Vagina (tissue), 2 donors: ENCODE data around the gene NAA10. TPM values are rescaled to one million over a fixed set of nuclear protein-coding genes. Genes with fewer than 3 reads are reported as not detected.

Experiments
- DNase-seq, 2 donors: peaks; one replicate each; pipeline ENCODE4 v3.0.0-alpha.2; 2017; ENCODE audit errors: extremely low spot score in 2 of 2
- H3K27ac ChIP-seq: fragments of 200-600 bp; sonication (generic); one replicate; pipeline ENCODE4 v1.5.1; 2019
- H3K27me3 ChIP-seq: fragments of 200-600 bp; sonication (generic); one replicate; pipeline ENCODE4 v1.5.1; 2019
- H3K36me3 ChIP-seq, 2 donors: fragments of 200-600 bp; sonication (generic); one replicate each; pipeline ENCODE4 v1.5.1; 2017 to 2019
- H3K4me1 ChIP-seq: fragments of 200-600 bp; sonication (generic); one replicate; pipeline ENCODE4 v1.5.1; 2019
- H3K4me3 ChIP-seq, 2 donors: fragments of 200-600 bp; sonication (generic); 1 replicate in 1 of 2; 2 replicates in 1 of 2; pipeline ENCODE4 v1.5.1; 2016 to 2019
- H3K9me3 ChIP-seq: fragments of 200-600 bp; sonication (generic); one replicate; pipeline ENCODE4 v1.5.1; 2019
- POLR2A ChIP-seq, 2 donors: fragments of 450-650 bp; IDR thresholded peaks; one replicate each; pipeline ENCODE4 v1.6.1; 2017; ENCODE audit warnings: antibody characterized with exemption in 2 of 2, mild to moderate bottlenecking in 2 of 2, moderate library complexity in 2 of 2
- POLR2AphosphoS5 ChIP-seq, 2 donors: sonication (generic); formaldehyde crosslinking; IDR thresholded peaks; one replicate each; pipeline ENCODE4 v1.9.0; 2017; ENCODE audit warnings: antibody characterized with exemption in 2 of 2, mild to moderate bottlenecking in 2 of 2, low read depth in 1 of 2; ENCODE audit not compliant: insufficient read depth in 1 of 2
- intact Hi-C: fragments of 100-400 bp; cut with DNase I; formaldehyde crosslinking; loops from one replicate; pipeline ENCODE4 v1.15.1; 2023
- total RNA-seq: library from RNA; depleted of rRNA; stranded (reverse); fragments of >200 nt; gene quantifications from one replicate; pipeline ENCODE4 v1.2.3, GENCODE V29; 2016
- TF ChIP-seq, protein P1 (sequence below), 3 experiments: fragments of 450-650 bp in 2 of 3; fragments of 200-600 bp in 1 of 3; sonication (generic) in 1 of 3; IDR thresholded peaks; one replicate each; pipeline ENCODE4 v1.5.1; 2017 to 2019; ENCODE audit warnings: antibody characterized with exemption in 3 of 3, mild to moderate bottlenecking in 2 of 3, moderate library complexity in 2 of 3

NAA10 gene
- total RNA-seq, 1 donor from 2014 or later, result 66.8 TPM

DNA sequence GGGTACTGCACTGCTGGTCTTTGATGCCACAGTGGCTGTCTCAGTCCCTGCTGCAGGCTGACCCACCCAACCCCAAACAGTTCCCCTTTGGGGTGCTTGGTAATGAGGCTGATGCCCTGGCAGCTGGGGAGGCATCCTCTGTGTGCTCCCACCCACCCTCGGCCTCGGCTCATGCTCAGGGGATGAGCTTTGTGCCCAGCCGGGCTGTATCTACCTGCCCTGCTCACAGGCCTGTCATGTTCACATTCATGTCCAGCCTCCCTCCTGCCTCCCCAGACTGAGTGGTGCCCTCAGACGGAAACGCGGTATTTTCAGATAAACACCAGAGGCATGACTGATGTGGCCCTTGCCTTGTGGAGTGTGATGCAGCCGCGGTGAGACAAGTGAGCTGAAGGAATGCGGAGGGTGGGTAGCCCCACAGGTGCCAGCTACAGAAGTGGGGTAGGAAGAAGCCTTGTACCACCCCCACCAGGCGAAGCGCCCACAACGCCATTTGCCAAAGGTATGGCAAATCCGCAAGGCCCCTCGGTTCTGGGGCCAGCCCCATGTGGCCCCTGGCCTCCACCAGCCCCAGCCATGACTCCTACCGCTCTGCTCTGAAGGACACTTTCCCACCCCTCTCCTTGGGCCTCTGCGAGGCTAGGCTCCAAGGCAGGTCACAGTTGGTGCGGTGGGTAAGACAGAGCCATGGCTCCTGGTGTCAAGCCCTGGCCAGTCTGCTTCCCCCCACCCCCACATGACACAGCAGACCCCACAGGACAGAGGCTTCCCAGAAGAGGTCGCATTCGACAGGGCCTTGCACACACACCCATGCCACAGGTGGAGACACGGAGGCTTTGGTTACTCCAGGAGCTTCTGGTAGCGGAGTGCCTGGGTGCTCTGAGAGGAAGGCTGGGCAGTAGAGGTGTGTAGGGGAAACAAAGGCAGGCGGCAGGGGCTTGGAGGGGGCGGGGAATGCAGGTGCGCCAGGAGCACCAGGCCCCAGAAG is 11.4 kb upstream of the NAA10 start:
- no peaks in the 10 kb centered on the region for H3K4me1 ChIP-seq
- DNase-seq, result no peak
- H3K27me3 ChIP-seq, result no peaks in the 10 kb centered on the region
- H3K27ac ChIP-seq, result no peak overlapping the region
- H3K9me3 ChIP-seq, result no peaks in the 10 kb centered on the region
- no peak overlapping the region for H3K4me3 ChIP-seq
- intact Hi-C loops, result no loop called here
- TF ChIP-seq POLR2A (IDR thresholded peaks at IDR 0.05) (no peak), POLR2AphosphoS5 (IDR thresholded peaks at IDR 0.05; ENCODE audit: insufficient read depth in 1 of 2, low read depth in 1 of 2) (no peak)
- TF ChIP-seq, protein P1, sequence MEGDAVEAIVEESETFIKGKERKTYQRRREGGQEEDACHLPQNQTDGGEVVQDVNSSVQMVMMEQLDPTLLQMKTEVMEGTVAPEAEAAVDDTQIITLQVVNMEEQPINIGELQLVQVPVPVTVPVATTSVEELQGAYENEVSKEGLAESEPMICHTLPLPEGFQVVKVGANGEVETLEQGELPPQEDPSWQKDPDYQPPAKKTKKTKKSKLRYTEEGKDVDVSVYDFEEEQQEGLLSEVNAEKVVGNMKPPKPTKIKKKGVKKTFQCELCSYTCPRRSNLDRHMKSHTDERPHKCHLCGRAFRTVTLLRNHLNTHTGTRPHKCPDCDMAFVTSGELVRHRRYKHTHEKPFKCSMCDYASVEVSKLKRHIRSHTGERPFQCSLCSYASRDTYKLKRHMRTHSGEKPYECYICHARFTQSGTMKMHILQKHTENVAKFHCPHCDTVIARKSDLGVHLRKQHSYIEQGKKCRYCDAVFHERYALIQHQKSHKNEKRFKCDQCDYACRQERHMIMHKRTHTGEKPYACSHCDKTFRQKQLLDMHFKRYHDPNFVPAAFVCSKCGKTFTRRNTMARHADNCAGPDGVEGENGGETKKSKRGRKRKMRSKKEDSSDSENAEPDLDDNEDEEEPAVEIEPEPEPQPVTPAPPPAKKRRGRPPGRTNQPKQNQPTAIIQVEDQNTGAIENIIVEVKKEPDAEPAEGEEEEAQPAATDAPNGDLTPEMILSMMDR (IDR thresholded peaks at IDR 0.05), result no peak
- H3K36me3 ChIP-seq, result peaks cover 0 to 17% of the 10 kb centered on the region in 2 donors

DNA sequence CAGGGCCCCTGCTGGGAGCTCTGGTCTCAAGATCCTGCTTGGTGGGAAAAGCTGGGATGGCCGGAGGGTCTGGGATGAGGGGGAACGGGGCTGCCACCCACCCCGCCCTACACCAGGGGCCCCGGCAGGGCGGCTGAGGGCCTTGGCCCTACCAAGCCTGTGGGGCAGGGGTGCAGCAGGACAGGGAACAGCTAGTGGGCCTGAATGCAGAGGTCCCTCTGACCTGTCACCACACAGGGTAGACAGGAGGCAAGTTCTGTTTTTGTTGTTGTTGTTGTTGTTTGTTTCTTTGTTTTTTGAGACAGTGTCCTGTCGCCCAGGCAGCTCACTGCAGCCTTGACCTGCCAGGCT is 9.9 kb upstream of the NAA10 start:
- intact Hi-C loops, result no loop called here
- peak overlapping the region in 1 of 2 donors; percentile 32 for H3K4me3 ChIP-seq
- H3K36me3 ChIP-seq, result peaks cover 0 to 5% of the 10 kb centered on the region in 2 donors
- no peaks in the 10 kb centered on the region for H3K9me3 ChIP-seq
- H3K27me3 ChIP-seq, result no peaks in the 10 kb centered on the region
- H3K4me1 ChIP-seq, result no peaks in the 10 kb centered on the region
- TF ChIP-seq POLR2AphosphoS5 (IDR thresholded peaks at IDR 0.05; ENCODE audit: insufficient read depth in 1 of 2, low read depth in 1 of 2), result no peak
- TF ChIP-seq, protein P1 (IDR thresholded peaks at IDR 0.05), result no peak
- no peak for TF ChIP-seq POLR2A (IDR thresholded peaks at IDR 0.05)
- no peak for DNase-seq
- no peak overlapping the region for H3K27ac ChIP-seq

DNA sequence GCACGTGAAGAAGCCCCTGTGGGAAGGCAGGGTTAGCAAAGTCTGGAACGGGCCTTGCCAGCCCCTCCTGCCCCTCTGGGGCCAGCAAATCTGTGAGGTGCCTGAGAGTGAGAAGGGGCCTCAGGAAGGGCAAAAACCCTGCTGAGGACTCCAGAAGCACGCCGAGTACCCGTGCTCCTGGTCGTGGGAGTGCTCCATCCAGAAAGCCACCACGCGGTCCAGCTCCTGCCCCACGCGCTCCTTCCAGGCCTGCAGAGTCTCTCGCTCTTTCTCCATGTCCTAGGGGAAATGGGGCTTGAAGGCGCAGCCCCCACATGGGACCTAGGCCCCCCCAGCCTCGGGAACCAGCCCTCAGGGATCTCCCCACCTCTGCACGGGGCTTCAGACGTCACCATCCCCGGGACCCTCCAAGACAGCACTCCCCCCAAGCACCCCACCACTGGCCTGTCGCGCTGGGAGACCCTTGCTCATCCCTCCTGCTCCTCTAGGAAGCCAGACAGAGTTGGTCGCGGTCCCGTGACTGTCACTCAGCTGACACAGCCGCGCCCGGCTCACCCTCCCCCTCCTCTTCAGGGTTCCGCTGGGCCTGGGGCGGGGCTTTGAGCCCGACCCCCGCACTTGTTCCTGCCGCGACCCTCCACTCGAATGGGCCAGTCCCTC is 9.4 kb upstream of the NAA10 start, which contains the start of gene RENBP:
Gene RENBP, minus strand, starts transcription at position 504 of the 660 bp plus-strand sequence. Its CDS starts 33 bp downstream, at position 471.
- no peaks in the 10 kb centered on the region for H3K36me3 ChIP-seq
- TF ChIP-seq POLR2AphosphoS5 (IDR thresholded peaks at IDR 0.05; ENCODE audit: insufficient read depth in 1 of 2, low read depth in 1 of 2), result no peak
- no peak for TF ChIP-seq POLR2A (IDR thresholded peaks at IDR 0.05)
- TF ChIP-seq, protein P1 (IDR thresholded peaks at IDR 0.05), result no peak
- H3K27ac ChIP-seq, result no peak within 1 kb of the TSS
- intact Hi-C loops, result no loop called here
- no peak for DNase-seq
- H3K4me3 ChIP-seq, result peak within 1 kb of the TSS in 1 of 2 donors; percentile 32
- no peaks in the 10 kb centered on the region for H3K9me3 ChIP-seq
- H3K4me1 ChIP-seq, result no peaks in the 10 kb centered on the region
- no peaks in the 10 kb centered on the region for H3K27me3 ChIP-seq

DNA sequence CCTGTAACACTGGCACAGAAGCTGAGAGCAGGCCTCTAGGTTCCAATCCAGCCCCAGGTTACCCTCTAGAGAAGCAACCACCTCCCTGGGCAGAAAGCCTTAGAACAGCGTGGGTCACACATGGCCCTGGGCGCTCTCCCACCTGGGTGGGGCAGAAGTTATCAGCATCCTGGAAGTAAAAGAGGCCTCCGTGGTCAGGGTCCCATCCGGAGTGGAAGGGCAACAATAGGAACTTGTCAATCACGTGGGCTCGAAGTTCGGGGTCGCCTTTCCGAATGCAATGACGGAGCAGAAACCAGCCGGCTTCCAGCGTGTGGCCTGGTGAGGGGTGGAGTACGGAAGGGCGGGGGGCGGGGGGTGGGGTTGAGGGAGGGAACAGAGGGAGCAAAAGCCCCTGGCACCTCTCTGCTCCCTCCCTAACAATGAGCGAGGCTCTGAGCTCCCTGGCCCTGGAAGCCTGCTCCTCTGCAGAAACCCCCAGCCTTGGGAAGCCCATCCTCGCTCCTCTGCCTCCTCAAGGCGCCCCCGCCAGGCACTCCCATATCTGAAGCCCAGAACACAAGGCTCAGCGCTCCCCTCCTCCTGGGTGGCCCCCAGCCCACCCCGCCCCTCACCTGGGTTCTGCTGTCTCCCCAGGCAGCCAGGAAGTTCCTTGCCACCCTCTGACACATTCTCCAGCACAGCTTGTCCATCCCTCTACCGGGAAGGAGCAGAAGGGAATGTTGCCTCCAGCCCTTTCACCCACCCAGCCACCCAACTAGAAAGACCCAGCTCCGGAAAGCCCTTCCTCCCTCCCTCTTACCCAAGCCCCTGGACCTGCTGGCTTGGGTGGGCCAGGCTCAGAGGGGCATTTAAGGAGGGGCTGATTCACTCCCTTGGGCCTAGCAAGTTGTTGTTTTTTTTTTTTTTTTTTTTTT is 6.8 kb upstream of the NAA10 start:
- Histone ChIP-seq H3K36me3 (no peaks in the 10 kb centered on the region), H3K4me3 (no peak overlapping the region), H3K27me3 (no peaks in the 10 kb centered on the region), H3K4me1 (no peaks in the 10 kb centered on the region), H3K27ac (no peak overlapping the region), H3K9me3 (no peaks in the 10 kb centered on the region)
- DNase-seq, result no peak
- TF ChIP-seq POLR2AphosphoS5 (IDR thresholded peaks at IDR 0.05; ENCODE audit: insufficient read depth in 1 of 2, low read depth in 1 of 2) (no peak), POLR2A (IDR thresholded peaks at IDR 0.05) (no peak)
- TF ChIP-seq, protein P1 (IDR thresholded peaks at IDR 0.05), result no peak
- intact Hi-C loops, result no loop called here
